ENCODE data around the gene COPG1.

Gene COPG1

GRCh38 chr3:129317014-129317771 is 67.8 kb downstream of the COPG1 start:
- no peak for FAIRE-seq
- TF ChIP-seq CTCF (IDR thresholded peaks at IDR 0.05; ENCODE audit: insufficient read depth, missing control alignments), result no peak
- no peak for DNase-seq (ENCODE audit: insufficient read length, low spot score)

DNA sequence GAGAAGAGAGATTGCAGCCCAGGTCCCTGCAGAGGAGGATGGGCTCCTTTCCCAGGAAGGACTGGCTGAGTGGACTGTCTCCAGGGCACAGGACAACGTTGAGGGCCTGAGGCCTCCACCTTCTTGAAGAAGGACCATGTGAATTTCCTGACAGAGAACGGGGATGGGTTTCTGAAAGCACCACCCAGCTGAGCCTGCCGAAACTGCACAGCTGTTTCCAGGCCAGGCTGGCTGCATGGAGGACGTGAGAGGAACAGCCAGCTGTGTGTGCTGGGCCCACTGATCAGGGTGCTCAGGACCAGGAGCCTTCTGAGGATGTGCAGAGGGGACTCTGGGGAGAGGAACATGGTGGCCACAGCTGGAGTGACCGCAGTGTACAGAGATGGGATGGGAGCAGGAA is 68.4 kb downstream of the COPG1 start:
- no peak for FAIRE-seq
- DNase-seq (ENCODE audit: insufficient read length, low spot score), result no peak

GRCh38 chr3:129318921-129319320 is 69.5 kb downstream of the COPG1 start:
- no peak for FAIRE-seq

More for the DNA sequence above, 68.4 kb downstream of the COPG1 start:
- TF ChIP-seq CTCF (IDR thresholded peaks at IDR 0.05; ENCODE audit: insufficient read depth, missing control alignments), result no peak

DNA sequence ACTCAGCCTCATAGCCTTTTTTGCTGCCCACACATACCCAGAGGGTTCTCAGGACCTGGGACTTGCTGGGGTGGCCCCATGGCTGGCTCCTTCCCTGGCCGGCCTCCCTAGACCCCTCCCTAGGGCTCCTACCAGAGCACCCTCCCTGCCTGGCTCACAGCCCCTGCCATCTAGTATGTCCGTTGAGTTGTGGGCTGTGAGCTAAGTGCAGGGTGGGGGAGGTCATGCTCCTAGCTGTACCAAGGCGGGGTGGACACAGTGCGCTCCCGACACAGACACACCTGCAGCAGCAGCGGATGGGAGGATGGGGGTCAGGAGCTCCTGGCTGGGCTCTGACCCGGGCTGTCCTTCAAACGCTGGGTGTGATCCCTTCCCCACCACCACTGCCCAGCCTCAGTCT is 70.9 kb downstream of the COPG1 start:
- DNase-seq (ENCODE audit: insufficient read length, low spot score), result no peak
- FAIRE-seq, result no peak
- TF ChIP-seq CTCF (IDR thresholded peaks at IDR 0.05; ENCODE audit: insufficient read depth, missing control alignments), result no peak

More at GRCh38 chr3:129318921-129319320, 69.5 kb downstream of the COPG1 start:
- no peak for TF ChIP-seq CTCF (IDR thresholded peaks at IDR 0.05; ENCODE audit: insufficient read depth, missing control alignments)
- no peak for DNase-seq (ENCODE audit: insufficient read length, low spot score)

DNA sequence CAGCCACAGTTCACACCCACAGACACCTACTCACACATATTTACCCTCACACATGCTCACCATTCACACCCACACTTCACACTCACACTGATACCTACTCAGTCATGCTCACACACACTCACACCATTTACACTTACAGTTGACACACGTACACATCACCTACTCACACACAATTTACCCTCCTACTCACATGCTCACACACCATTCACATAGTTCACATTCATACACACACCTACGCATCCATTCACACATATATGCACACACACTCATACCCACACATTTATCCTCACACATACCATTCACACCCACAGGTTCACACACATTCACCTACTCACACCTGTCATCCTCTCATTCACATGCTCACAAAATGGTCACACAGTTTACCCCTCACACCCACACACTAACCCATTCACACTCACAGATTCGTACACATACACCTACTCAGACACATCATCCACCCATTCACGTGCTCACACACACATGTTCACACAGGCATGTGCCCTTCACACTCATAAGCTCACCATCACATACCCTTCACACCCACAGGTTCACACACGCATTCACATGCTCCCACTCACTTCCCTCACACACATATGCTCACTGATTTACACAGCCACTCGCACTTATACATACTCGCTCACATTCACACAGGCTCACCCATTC is 71.5 kb downstream of the COPG1 start:
- TF ChIP-seq CTCF (IDR thresholded peaks at IDR 0.05; ENCODE audit: insufficient read depth, missing control alignments), result no peak
- no peak for FAIRE-seq
- no peak for DNase-seq (ENCODE audit: insufficient read length, low spot score)

GRCh38 chr3:129321887-129322286 is 72.5 kb downstream of the COPG1 start:
- FAIRE-seq (no peak), DNase-seq (ENCODE audit: insufficient read length, low spot score) (no peak)
- no peak for TF ChIP-seq CTCF (IDR thresholded peaks at IDR 0.05; ENCODE audit: insufficient read depth, missing control alignments)
